Adipocyte (in vitro differentiated cells): ENCODE measurements around the gene CCDC152.
"Not testable (repeated sequence)": the region's sequence is repeated elsewhere in the genome, so short reads cannot be mapped to it uniquely, and the experiment has no call there.

Experiments used
- DNase-seq: peaks from one replicate; pipeline ENCODE4 v3.0.0-alpha.2; 2015; ENCODE audit warnings: low read depth
- H3K27me3 ChIP-seq: replicated peaks from 2 replicates; pipeline ENCODE4 v1.7.0; 2013; ENCODE audit warnings: mild to moderate bottlenecking, low read length, moderate library complexity; ENCODE audit not compliant: control insufficient read depth, insufficient read depth
- H3K36me3 ChIP-seq: 2 replicates; pipeline ENCODE4 v1.7.0; 2013; ENCODE audit warnings: low read length, mild to moderate bottlenecking, moderate library complexity; ENCODE audit not compliant: control insufficient read depth, insufficient read depth, severe bottlenecking
- H3K4me1 ChIP-seq: 2 replicates; pipeline ENCODE4 v1.7.0; 2013; ENCODE audit warnings: mild to moderate bottlenecking, low read length, moderate library complexity; ENCODE audit not compliant: control insufficient read depth, insufficient read depth
- H3K4me3 ChIP-seq: 2 replicates; pipeline ENCODE4 v1.7.0; 2013; ENCODE audit warnings: mild to moderate bottlenecking, low read length, moderate library complexity
- H3K9ac ChIP-seq: 2 replicates; pipeline ENCODE4 v1.7.0; 2013; ENCODE audit warnings: mild to moderate bottlenecking, low read length, moderate library complexity
- H3K9me3 ChIP-seq: 2 replicates; pipeline ENCODE4 v1.7.0; 2013; ENCODE audit warnings: mild to moderate bottlenecking, low read length, moderate library complexity; ENCODE audit not compliant: control insufficient read depth

Gene CCDC152

DNA sequence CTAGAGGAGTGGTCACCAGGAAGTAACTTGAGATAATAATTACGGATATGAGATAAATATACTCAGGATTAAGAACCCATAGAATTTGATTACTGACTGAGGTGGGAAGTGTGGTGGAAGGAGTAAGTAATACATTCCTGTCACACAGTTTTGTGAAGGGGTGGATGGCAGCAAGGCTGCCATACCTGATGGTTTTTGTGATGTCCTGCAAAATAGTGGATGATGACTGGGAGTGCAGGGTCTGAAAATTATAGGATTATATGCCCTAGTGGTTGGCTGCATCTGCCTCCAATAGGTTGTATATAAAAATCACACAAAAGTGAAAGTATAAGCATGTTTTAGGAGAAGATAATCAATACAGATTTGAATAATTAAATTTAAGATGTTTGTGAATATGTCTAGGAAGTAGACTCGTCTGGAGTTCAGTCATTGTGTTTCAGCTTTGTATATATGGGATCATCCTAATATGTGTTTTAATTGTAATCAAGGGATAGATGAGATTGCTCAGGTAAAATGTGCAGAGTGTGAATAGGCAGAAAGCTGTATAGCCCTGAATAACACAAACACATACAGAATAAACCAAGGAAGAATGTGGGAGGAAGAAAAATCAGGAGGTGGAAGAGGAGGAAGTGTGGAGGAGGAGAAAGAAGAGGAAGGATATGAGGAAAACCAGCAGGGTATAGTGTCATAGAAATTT, 49.5 kb downstream of the CCDC152 start:
- Histone ChIP-seq H3K9me3 (no peaks in the 10 kb centered on the region), H3K36me3 (peaks cover 69% of the 10 kb centered on the region), H3K27me3 (no peaks in the 10 kb centered on the region), H3K4me1 (peaks cover 25% of the 10 kb centered on the region), H3K4me3 (no peak overlapping the region), H3K9ac (no peak overlapping the region)
- DNase-seq, result no peak

DNA sequence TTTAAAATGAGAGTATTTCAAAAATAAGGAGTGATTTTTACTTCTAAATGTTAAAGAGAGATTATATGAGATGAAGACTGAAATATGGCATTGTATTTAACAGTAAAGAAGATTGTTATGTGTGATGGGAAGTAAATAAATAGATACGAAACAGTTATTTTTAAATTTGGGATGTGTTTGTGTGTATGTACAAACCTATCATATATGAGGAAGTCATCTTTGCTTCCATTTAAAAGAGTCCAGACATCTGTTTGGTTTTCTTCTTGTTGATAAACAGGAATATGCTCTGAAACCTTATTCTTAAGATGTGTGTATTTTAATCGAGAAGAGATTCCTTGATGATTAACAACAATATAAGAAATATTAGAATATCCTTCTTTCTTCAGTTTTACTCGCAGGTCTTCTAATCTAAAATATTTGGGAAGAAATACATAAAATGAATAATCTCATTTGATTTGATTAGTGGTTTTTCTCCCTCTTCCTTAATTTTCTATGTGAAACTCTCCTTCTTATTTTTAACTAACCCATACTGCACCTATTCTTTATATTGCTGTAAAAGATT, 50.2 kb downstream of the CCDC152 start:
- Histone ChIP-seq H3K4me1 (peaks cover 25% of the 10 kb centered on the region), H3K9me3 (no peaks in the 10 kb centered on the region), H3K4me3 (no peak overlapping the region), H3K36me3 (peaks cover 63% of the 10 kb centered on the region), H3K27me3 (no peaks in the 10 kb centered on the region), H3K9ac (no peak overlapping the region)
- no peak for DNase-seq

DNA sequence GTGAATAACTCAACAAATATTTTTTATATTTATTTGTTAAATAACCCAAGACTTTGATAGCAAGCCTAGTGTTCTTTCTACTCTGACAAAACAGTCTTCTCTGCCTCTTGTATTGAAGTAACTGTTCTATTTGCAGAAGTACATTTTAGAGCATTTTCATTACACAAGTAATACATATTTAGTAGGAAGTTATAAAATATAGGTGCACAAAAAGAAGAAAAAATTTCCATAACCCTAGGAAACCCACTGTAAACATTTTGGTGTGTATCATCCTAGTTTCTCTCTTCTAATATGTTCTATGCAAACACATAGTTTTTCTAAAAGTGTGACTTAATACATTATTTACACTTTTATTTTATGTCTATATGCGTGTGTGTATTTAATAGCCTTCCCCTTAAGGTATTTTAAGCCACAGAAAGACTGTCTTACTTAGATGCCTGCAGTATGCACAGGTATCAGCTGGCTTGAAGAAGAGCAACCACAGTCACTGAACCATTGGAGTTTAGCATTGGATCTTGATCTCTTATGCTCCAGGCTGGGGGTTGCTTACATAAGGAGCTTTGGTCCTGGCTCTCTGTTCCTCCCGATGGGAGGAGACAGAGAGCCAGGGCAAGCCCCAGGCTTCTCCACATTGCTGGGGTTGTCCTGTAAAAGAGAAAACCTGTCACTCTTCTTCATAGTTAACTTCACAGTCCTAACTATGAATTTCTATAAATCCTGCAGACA, 51.3 kb downstream of the CCDC152 start:
- H3K4me3 ChIP-seq, result peak overlapping the region; percentile 94

DNA sequence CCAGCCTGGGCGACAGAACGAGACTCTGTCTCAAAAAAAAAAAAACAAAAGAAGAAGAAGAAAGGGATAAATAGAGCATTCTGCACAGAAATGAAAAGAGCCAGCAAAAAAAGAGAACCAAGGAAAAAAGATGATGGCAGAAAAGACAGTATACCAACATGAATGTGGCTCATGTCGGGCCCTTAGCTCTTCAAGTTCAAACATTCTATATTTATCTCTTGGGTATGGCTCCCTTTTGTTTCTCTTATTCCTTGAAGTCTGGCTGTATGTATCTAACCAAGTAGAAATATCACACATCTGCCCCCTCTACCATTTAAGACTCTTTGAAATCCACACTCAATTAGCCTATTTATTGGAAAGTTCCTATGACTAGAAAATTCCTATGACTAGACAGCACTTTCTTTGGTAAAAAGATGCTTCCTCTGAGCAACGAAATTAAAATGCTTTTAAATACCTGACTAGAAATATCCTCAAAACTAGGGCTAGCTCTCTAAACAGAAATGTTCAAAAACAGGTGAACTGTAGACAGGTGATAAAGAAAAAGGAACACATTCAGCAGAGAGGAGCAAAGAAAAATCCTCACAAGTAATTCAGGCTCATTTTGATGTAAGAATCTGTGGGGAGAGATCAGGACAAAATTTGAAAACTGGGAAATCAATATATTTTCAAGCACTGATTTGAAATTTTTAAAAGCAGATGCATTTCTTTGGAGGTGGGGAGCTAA, 52.4 kb downstream of the CCDC152 start:
- Histone ChIP-seq H3K27me3 (no peaks in the 10 kb centered on the region), H3K4me1 (peaks cover 31% of the 10 kb centered on the region), H3K9me3 (no peaks in the 10 kb centered on the region), H3K9ac (peak overlapping the region; percentile 94), H3K36me3 (peaks cover 40% of the 10 kb centered on the region), H3K4me3 (peak overlapping the region; percentile 94)
- DNase-seq, result no peak

More for the DNA sequence above, 51.3 kb downstream of the CCDC152 start:
- Histone ChIP-seq H3K9me3 (no peaks in the 10 kb centered on the region), H3K4me1 (peaks cover 31% of the 10 kb centered on the region), H3K36me3 (peaks cover 52% of the 10 kb centered on the region), H3K27me3 (no peaks in the 10 kb centered on the region), H3K9ac (no peak overlapping the region)
- DNase-seq, result no peak

DNA sequence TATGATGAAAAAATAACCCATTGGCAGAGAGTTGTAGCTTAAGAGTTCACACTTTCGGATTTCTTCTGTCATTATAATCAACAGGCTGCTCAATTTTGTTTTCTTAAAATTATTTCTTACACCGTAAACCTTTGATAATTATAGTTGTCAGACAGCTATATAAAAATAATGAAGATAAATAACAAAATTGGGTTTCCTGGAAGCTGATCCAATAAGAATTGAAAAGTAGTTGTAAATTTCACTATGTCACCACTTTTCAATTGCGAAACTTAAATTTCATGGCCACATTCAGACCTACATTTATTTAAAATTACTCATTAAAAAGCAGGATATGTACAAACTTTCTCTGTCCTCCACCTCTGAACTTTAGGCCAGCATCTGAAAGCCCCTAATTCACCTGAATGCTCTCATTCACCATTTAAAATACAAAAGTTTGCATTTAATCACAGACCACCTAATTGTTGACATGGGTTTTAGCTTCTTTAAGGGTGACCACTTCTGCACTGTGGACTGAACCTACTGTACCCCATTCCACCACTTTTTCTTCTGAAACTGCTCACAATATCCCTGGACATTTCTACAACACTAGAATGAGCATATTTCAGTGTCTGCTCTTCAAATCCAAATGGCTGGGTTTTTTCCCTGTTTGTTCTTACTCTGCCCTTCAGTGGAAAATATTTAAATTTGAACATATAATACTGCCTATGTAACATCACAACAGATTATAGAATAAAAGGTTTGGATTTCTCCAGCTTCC, 54.4 kb downstream of the CCDC152 start:
- peak overlapping the region; percentile 94 for H3K9ac ChIP-seq
- H3K27me3 ChIP-seq, result no peaks in the 10 kb centered on the region
- peaks cover 22% of the 10 kb centered on the region for H3K36me3 ChIP-seq
- H3K4me1 ChIP-seq, result peaks cover 31% of the 10 kb centered on the region
- DNase-seq, result no peak
- H3K9me3 ChIP-seq, result no peaks in the 10 kb centered on the region
- H3K4me3 ChIP-seq, result peak overlapping the region; percentile 94

DNA sequence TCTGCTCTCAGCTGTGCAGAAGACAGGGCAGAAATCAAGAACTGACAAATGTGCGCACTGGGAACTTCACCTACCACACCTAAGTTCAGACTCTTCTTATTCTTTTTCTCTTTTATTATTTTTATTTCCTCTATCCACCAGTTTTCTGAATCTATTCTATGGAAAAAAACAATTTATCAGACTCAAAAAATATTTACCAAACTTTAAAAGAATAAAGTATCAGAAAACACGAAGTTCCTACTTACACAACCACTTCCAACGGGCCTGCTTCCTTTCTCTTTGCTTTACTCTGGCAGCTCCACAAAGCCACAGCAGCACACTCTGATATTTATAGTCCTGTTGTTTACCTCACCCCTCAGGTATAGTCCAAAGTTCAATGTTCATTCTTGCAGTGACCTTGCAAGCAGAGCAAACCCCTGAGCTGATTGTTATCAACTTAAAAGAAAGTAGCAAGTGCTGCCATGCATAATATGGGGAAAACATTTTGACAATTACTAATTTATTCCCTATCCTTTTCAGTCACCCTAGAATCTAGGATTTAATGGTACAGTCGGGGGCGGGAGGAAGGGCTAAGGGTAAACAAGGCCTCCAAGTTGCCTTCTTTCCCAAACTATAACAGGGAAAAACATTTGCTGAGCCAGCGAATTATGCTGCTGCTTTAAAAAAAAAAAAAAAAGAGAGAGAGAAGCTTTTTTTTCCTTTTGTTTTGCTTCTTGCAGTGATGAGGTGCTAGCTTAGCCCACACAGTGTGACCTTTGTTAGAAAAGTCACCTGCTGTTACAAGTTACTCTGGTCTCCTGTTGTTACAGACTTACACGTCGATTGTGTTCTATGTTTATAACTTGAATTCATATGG, 55.2 kb downstream of the CCDC152 start, which contains the start of gene SELENOP:
Gene SELENOP (minus strand): TSS at position 302 of the 856 bp plus-strand sequence. CDS start 3,539 bp downstream, outside the sequence.
- H3K4me1 ChIP-seq, result peaks cover 31% of the 10 kb centered on the region
- H3K27me3 ChIP-seq, result no peaks in the 10 kb centered on the region
- no peaks in the 10 kb centered on the region for H3K9me3 ChIP-seq
- DNase-seq, result no peak
- peaks cover 14% of the 10 kb centered on the region for H3K36me3 ChIP-seq
- H3K4me3 ChIP-seq, result peak within 1 kb of the TSS; percentile 94
- H3K9ac ChIP-seq, result peak within 1 kb of the TSS; percentile 94

DNA sequence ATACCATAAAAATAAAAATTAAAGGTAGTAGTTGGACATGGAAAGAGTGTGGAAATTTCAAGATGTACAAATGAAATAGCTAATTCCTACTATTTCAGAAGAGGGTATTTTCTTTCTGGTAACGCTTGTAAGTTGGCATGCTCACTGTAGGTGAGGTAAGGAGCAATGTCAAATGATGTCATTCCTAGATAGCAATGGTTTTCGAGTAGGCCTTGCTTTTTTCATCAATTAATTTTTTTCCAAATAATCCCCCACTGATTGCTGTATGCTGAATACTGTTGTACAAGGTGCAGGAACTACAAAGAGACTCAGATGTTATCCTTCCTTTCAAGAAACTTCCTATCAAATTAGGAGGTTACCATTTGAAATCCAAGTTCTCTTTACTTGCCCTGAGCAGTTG, 56.0 kb downstream of the CCDC152 start:
- Histone ChIP-seq H3K9me3 (no peaks in the 10 kb centered on the region), H3K4me3 (no peak overlapping the region), H3K9ac (peak overlapping the region; percentile 94), H3K36me3 (peaks cover 6% of the 10 kb centered on the region), H3K27me3 (no peaks in the 10 kb centered on the region), H3K4me1 (peaks cover 27% of the 10 kb centered on the region)
- DNase-seq, result no peak

DNA sequence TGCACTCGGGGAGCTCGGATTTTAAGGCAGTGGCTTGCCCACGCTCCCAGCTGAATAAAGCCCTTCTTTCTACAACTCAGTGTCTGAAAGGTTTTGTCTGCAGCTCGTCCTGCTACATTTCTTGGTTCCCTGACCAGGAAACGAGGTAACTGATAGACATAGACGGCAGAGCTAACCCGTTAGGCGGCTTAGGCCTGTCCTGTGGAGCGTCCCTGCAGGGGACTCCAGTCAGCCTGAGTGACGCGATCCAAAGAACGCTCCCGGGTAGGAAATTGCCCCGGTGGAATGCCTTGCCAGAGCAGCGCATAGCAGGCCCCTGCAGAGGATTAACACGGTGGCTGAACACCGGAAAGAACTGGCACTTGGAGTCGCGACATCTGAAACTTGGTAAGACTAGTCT, 56.9 kb downstream of the CCDC152 start:
- peaks cover 18% of the 10 kb centered on the region for H3K4me1 ChIP-seq
- H3K36me3 ChIP-seq, result no peaks in the 10 kb centered on the region
- no peak overlapping the region for H3K4me3 ChIP-seq
- no peak for DNase-seq
- no peak overlapping the region for H3K9ac ChIP-seq
- H3K27me3 ChIP-seq, result no peaks in the 10 kb centered on the region
- H3K9me3 ChIP-seq, result no peaks in the 10 kb centered on the region

DNA sequence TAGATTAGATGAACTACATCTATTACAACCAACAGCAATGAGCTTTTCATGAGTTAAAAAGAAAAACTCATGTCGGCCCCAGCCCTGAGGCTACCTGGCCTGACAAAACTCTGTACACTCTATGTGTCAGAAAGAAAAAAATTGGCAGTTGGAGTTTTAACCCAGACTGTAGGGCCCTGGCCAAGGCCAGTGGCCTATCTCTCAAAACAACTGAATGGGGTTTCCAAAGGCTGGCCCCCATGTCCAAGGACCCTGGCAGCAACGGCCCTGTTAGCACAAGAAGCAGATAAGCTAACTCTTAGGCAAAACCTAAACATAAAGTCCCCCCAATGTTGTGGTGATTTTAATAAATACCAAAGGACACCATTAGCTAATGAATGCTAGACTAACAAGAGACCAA, 59.9 kb downstream of the CCDC152 start:
- H3K9ac ChIP-seq, H3K4me1 ChIP-seq, DNase-seq, H3K27me3 ChIP-seq, H3K4me3 ChIP-seq, H3K36me3 ChIP-seq, H3K9me3 ChIP-seq: not testable (repeated sequence)

DNA sequence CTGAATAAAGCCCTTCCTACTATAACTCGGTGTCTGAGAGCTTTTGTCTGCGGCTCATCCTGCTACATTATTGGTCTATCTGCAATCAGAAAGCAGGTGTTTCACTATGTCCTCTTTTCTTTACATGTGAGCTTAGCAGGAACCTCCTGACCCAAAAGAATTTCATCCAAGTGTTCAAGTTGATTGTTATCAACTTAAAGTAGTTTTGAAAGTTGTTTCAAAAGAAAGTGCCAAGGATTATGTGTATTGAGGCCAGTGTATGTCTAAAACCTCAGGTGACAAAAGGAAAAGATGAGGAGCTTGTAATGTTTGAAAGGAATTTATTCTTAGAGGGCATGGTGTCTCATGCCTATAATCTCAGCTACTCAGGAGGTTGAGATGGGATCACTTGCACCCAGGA, 63.1 kb downstream of the CCDC152 start:
- Histone ChIP-seq H3K27me3 (no peaks in the 10 kb centered on the region), H3K4me1 (no peaks in the 10 kb centered on the region)

More for the DNA sequence above, 63.1 kb downstream of the CCDC152 start:
- Histone ChIP-seq H3K36me3 (no peaks in the 10 kb centered on the region), H3K9ac (no peak overlapping the region), H3K4me3 (no peak overlapping the region), H3K9me3 (no peaks in the 10 kb centered on the region)
- DNase-seq, result no peak
